Uterus (tissue), 4 donors: ENCODE measurements around the gene ANXA3. TPM values are rescaled to one million over a fixed set of nuclear protein-coding genes. Genes with fewer than 3 reads are reported as not detected.
"Not testable (repeated sequence)": the region's sequence is repeated elsewhere in the genome, so short reads cannot be mapped to it uniquely, and the experiment has no call there.

Experiments used
- DNase-seq, 2 donors: peaks; one replicate each; pipeline ENCODE4 v3.0.0-alpha.2; 2019 to 2020
- H3K27ac ChIP-seq, 2 donors: fragments of 200-600 bp; sonication (generic); 1 replicate in 1 of 2; 2 replicates in 1 of 2; pipeline ENCODE4 v1.5.1; 2016 to 2018
- H3K27me3 ChIP-seq, 2 donors: fragments of 200-600 bp; sonication (generic); one replicate each; pipeline ENCODE4 v1.5.1; 2018 to 2019; ENCODE audit warnings: control low read depth in 1 of 2
- H3K36me3 ChIP-seq, 2 donors: fragments of 200-600 bp; sonication (generic); one replicate each; pipeline ENCODE4 v1.5.1; 2019; ENCODE audit warnings: control low read depth in 1 of 2
- H3K4me1 ChIP-seq, 2 donors: fragments of 200-600 bp; sonication (generic); one replicate each; pipeline ENCODE4 v1.5.1; 2018 to 2019; ENCODE audit warnings: control low read depth in 1 of 2
- H3K4me3 ChIP-seq, 2 donors: fragments of 200-600 bp; sonication (generic); 1 replicate in 1 of 2; 2 replicates in 1 of 2; pipeline ENCODE4 v1.5.1; 2018 to 2019; ENCODE audit warnings: mild to moderate bottlenecking in 1 of 2
- H3K9me3 ChIP-seq, 2 donors: fragments of 200-600 bp; sonication (generic); one replicate each; pipeline ENCODE4 v1.5.1; 2019; ENCODE audit warnings: control low read depth in 1 of 2
- CTCF ChIP-seq, 4 experiments: fragments of 200-600 bp in 2 of 4; fragments of 450-650 bp in 2 of 4; sonication (generic) in 2 of 4; IDR thresholded peaks; one replicate each; pipeline ENCODE4 v1.5.1; 2016 to 2019; ENCODE audit warnings: antibody characterized with exemption in 4 of 4, mild to moderate bottlenecking in 2 of 4, moderate library complexity in 1 of 4
- POLR2A ChIP-seq, 2 donors: fragments of 450-650 bp; IDR thresholded peaks; one replicate each; pipeline ENCODE4 v1.6.1; 2016; ENCODE audit warnings: antibody characterized with exemption in 2 of 2, mild to moderate bottlenecking in 1 of 2, moderate library complexity in 1 of 2
- intact Hi-C: fragments of 100-400 bp; cut with DNase I; formaldehyde crosslinking; loops from one replicate; pipeline ENCODE4 v1.15.1; 2023; ENCODE audit warnings: low total_unique reads
- total RNA-seq, 4 donors: library from RNA; depleted of rRNA in 3 of 4; stranded (reverse); fragments of >200 nt in 3 of 4; gene quantifications; one replicate each; pipeline versions ENCODE4 v1.1.0 to v1.2.4, GENCODE V29; 2014 to 2023
- donor health status: DM: yes; HTN: yes; CAD: no.

Gene ANXA3
- total RNA-seq, 4 donors from 2014 or later, result 13.6 to 243 (median 23.4) TPM

GRCh38 chr4:78542373-78542772 is 9.2 kb upstream of the ANXA3 start:
- intact Hi-C loops, result no loop called here
- no peaks in the 10 kb centered on the region for H3K36me3 ChIP-seq
- no peak for DNase-seq
- no peak overlapping the region for H3K27ac ChIP-seq
- no peak overlapping the region for H3K4me3 ChIP-seq
- H3K4me1 ChIP-seq, result peaks cover 0 to 3% of the 10 kb centered on the region in 2 donors
- TF ChIP-seq POLR2A (IDR thresholded peaks at IDR 0.05), result no peak
- TF ChIP-seq CTCF (IDR thresholded peaks at IDR 0.05), result no peak
- H3K9me3 ChIP-seq, result no peaks in the 10 kb centered on the region
- H3K27me3 ChIP-seq, result no peaks in the 10 kb centered on the region

- H3K27ac ChIP-seq, result no peak overlapping the region
- H3K27me3 ChIP-seq, result no peaks in the 10 kb centered on the region
- H3K4me3 ChIP-seq, result no peak overlapping the region
- H3K9me3 ChIP-seq, result no peaks in the 10 kb centered on the region
- TF ChIP-seq CTCF (IDR thresholded peaks at IDR 0.05) (no peak), POLR2A (IDR thresholded peaks at IDR 0.05) (no peak)
- intact Hi-C loops, result no loop called here
- no peaks in the 10 kb centered on the region for H3K36me3 ChIP-seq
- DNase-seq, result no peak
- H3K4me1 ChIP-seq, result peaks cover 0 to 3% of the 10 kb centered on the region in 2 donors
These were observed 8.0 kb upstream of the ANXA3 start for GRCh38 chr4:78543424-78544125.

GRCh38 chr4:78544678-78545077 is 6.9 kb upstream of the ANXA3 start:
- no peak overlapping the region for H3K27ac ChIP-seq
- no peaks in the 10 kb centered on the region for H3K9me3 ChIP-seq
- no peaks in the 10 kb centered on the region for H3K36me3 ChIP-seq
- TF ChIP-seq CTCF (IDR thresholded peaks at IDR 0.05), result no peak
- no peak for TF ChIP-seq POLR2A (IDR thresholded peaks at IDR 0.05)
- peaks cover 0 to 3% of the 10 kb centered on the region in 2 donors for H3K4me1 ChIP-seq
- intact Hi-C loops, result no loop called here
- no peaks in the 10 kb centered on the region for H3K27me3 ChIP-seq
- DNase-seq, result no peak
- H3K4me3 ChIP-seq, result no peak overlapping the region

GRCh38 chr4:78545275-78546246 is 6.0 kb upstream of the ANXA3 start:
- H3K36me3 ChIP-seq, result no peaks in the 10 kb centered on the region
- no peaks in the 10 kb centered on the region for H3K9me3 ChIP-seq
- no peak overlapping the region for H3K27ac ChIP-seq
- TF ChIP-seq CTCF (IDR thresholded peaks at IDR 0.05), result no peak
- no peak overlapping the region for H3K4me3 ChIP-seq
- no peak for DNase-seq
- peaks cover 0 to 3% of the 10 kb centered on the region in 2 donors for H3K4me1 ChIP-seq
- intact Hi-C loops, result no loop called here
- H3K27me3 ChIP-seq, result no peaks in the 10 kb centered on the region

GRCh38 chr4:78547899-78548298 is 3.7 kb upstream of the ANXA3 start:
- H3K4me1 ChIP-seq, H3K27ac ChIP-seq, DNase-seq: not testable (repeated sequence)

GRCh38 chr4:78548889-78549288 is 2.7 kb upstream of the ANXA3 start:
- H3K27ac ChIP-seq, H3K27me3 ChIP-seq, H3K4me1 ChIP-seq, H3K4me3 ChIP-seq, DNase-seq, H3K9me3 ChIP-seq, H3K36me3 ChIP-seq, intact Hi-C loops: not testable (repeated sequence)

More at GRCh38 chr4:78547899-78548298, 3.7 kb upstream of the ANXA3 start:
- H3K4me3 ChIP-seq, H3K9me3 ChIP-seq, H3K27me3 ChIP-seq, intact Hi-C loops, H3K36me3 ChIP-seq: not testable (repeated sequence)
